Measurements from ENCODE around the gene TBC1D16.

TBC1D16 gene

GRCh38 chr17:80006811-80007752, 28.6 kb downstream of the TBC1D16 start:
- POLR2A ChIA-PET, result no interaction called here
- CTCF ChIA-PET, result interaction anchor here (0.8 to 4.9 kb wide), 11 partner anchors 9 to 128 kb away, joined by 3 to 37 read pairs (median 3); partner anchors contain the start of gene GAA
- DNase-seq (ENCODE audit: extremely low spot score), result no peak
- TF ChIP-seq CTCF (IDR thresholded peaks at IDR 0.05; ENCODE audit: control extremely low read depth, extremely low read depth, low read depth, missing control alignments), result no peak

DNA sequence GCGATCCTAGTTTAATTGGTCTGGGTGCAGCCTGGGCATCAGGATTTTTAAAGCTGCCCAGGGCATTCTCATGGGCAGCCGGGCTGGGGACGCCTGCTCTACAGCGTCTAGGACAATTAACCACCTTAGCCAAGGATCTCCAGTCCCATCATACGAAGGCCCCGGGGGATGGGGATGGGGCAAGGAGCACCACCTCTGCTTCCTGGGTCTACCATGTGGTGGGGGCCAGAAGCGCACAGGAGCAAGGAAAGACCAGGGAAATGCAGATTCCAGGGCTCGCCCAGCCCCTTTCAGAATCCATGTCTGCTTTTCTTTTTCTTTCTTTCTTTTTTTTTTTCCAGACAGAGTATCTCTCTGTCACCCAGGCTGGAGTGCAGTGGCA, 29.3 kb downstream of the TBC1D16 start:
- no peak for DNase-seq (ENCODE audit: extremely low spot score)
- no peak for TF ChIP-seq CTCF (IDR thresholded peaks at IDR 0.05; ENCODE audit: control extremely low read depth, extremely low read depth, low read depth, missing control alignments)
- POLR2A ChIA-PET, result no interaction called here
- CTCF ChIA-PET, result interaction anchor here (1.3 to 4.9 kb wide), 6 partner anchors 10 to 36 kb away, joined by 3 to 37 read pairs (median 12); no protein-coding TSS in a partner anchor

- TF ChIP-seq CTCF (IDR thresholded peaks at IDR 0.05; ENCODE audit: control extremely low read depth, extremely low read depth, low read depth, missing control alignments), result peak; percentile 89
- ChIA-PET CTCF (interaction anchor here (0.7 to 4.9 kb wide), 10 partner anchors 11 to 925 kb away, joined by 3 to 37 read pairs (median 3); no protein-coding TSS in a partner anchor), POLR2A (no interaction called here)
- DNase-seq (ENCODE audit: extremely low spot score), result peak; percentile 91
Observed at GRCh38 chr17:80005360-80006338, 30.0 kb downstream of the TBC1D16 start.

DNA sequence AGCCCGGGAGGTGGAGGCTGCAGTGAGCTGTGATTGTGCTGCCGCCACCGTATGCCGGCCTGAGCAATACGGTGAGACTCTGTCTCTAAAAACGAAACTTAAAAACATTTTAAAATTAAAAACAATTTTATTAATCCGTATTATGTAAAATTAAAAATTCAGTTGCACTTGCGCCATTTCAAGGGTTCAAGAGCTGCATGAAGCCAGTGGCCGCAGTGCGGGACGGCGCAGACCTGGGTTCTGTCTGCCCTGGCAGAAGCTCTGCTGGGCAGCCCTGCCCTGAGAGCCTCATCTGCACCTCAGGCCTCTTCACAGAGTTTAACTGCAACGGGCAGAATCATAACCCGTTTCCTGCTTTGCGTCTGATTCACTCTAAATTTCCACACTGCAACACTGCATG, 31.7 kb downstream of the TBC1D16 start:
- ChIA-PET POLR2A (no interaction called here), CTCF (interaction anchor here (1.0 to 1.1 kb wide), 2 partner anchors 11 to 53 kb away, joined by 3 to 5 read pairs; no protein-coding TSS in a partner anchor)
- no peak for TF ChIP-seq CTCF (IDR thresholded peaks at IDR 0.05; ENCODE audit: control extremely low read depth, extremely low read depth, low read depth, missing control alignments)
- DNase-seq (ENCODE audit: extremely low spot score), result no peak

DNA sequence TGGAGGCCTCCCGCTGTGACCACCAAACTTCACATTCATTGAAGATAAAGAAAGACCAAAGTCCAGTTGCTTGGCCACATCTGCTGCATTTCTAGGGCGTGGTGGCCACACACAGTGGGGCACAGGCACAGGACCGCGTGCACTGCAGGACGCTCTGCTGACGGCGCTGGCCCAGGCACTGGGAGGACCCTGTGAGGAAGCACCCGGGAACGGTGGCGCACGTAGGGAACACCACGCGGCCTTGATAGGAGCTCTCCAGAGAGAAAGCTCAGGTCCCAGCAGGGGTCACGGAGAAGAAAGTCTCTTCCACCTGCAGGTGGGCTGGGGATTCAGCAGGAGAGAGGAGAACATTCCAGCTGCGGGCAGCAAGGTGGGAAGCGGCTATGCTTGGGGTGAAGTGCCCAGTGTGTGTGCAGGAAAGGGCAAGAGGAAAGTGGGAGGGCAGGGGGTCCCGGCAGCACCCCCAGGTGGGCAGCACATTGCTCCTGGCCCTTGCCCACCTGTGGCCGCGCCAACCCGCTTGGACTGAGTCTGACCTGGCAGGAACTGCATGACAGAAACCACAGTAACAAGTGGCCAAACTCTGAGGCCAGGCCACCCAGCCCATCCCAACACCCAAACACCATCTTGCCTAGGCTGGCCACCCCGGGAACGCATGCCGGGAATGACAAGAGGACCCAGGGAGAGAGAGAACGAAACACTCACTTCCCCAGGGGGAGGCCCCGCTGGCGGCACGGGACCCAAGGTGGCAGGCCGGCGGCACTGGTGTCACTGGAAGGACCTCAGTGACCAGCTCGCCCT, 32.8 kb downstream of the TBC1D16 start:
- ChIA-PET POLR2A (no interaction called here), CTCF (interaction anchor here (0.6 kb wide), 1 partner anchor 9 kb away, joined by 3 read pairs; no protein-coding TSS in a partner anchor)
- no peak for DNase-seq (ENCODE audit: extremely low spot score)
- TF ChIP-seq CTCF (IDR thresholded peaks at IDR 0.05; ENCODE audit: control extremely low read depth, extremely low read depth, low read depth, missing control alignments), result no peak
